ENCODE data around the gene SLC35C1. TPM values are rescaled to one million over a fixed set of nuclear protein-coding genes. Genes with fewer than 3 reads are reported as not detected.

SLC35C1 gene
- total RNA-seq, 1 experiment from 2014 or later, result 15.6 TPM

GRCh38 chr11:45769960-45770359 is 35.0 kb upstream of the SLC35C1 start:
- no peak for DNase-seq
- Histone ChIP-seq H3K4me2 (no peak overlapping the region), H3K79me2 (ENCODE audit: low read depth) (no peaks in the 10 kb centered on the region), H3K9me3 (ENCODE audit: insufficient read depth, low read depth) (no peaks in the 10 kb centered on the region), H4K20me1 (ENCODE audit: insufficient read depth) (no peaks in the 10 kb centered on the region), H3F3A (ENCODE audit: insufficient read depth, low read depth) (no peaks in the 10 kb centered on the region), H3K4me1 (replicated peaks; ENCODE audit: insufficient read depth) (no peaks in the 10 kb centered on the region), H3K4me3 (no peak overlapping the region), H3K36me3 (ENCODE audit: low read depth) (no peaks in the 10 kb centered on the region), H3K27me3 (ENCODE audit: insufficient read depth, low read depth) (peaks cover 83% of the 10 kb centered on the region), H2AFZ (no peak overlapping the region), H3K27ac (no peak overlapping the region), H3K9me2 (ENCODE audit: insufficient read depth) (no peaks in the 10 kb centered on the region)
- POLR2A ChIA-PET (ENCODE audit: unreplicated experiment), result no interaction called here
- CTCF ChIA-PET, result no interaction called here
- no peak for TF ChIP-seq CTCF (conservative IDR thresholded peaks at IDR 0.05)
- TF ChIP-seq EZH2 (IDR thresholded peaks at IDR 0.05; ENCODE audit: low read depth), result no peak
- no TSS peak for BruUV-seq (replicated peaks)
- intact Hi-C loops (cut with micrococcal nuclease; ENCODE audit: unreplicated experiment), result loop anchor here (2.0 kb wide), 1 partner anchor 35 kb away; the partner anchor contains the start of gene SLC35C1

GRCh38 chr11:45771193-45771565 is 33.8 kb upstream of the SLC35C1 start:
- H3K4me3 ChIP-seq, result peak overlapping the region; percentile 57
- POLR2A ChIA-PET (ENCODE audit: unreplicated experiment), result interaction anchor here (0.7 kb wide), 1 partner anchor 80 kb away, joined by 12 read pairs; no protein-coding TSS in a partner anchor
- no peaks in the 10 kb centered on the region for H3K9me3 ChIP-seq (ENCODE audit: insufficient read depth, low read depth)
- no peak overlapping the region for H3K27ac ChIP-seq
- H4K20me1 ChIP-seq (ENCODE audit: insufficient read depth), result no peaks in the 10 kb centered on the region
- peak overlapping the region; percentile 92 for H3K4me2 ChIP-seq
- no peaks in the 10 kb centered on the region for H3K79me2 ChIP-seq (ENCODE audit: low read depth)
- intact Hi-C loops (cut with micrococcal nuclease; ENCODE audit: unreplicated experiment), result loop anchor here (1.0 to 2.0 kb wide), 3 partner anchors 34 to 431 kb away; partner anchors contain the start of gene SLC35C1
- H2AFZ ChIP-seq, result peak overlapping the region; percentile 85
- no TSS peak for BruUV-seq (replicated peaks)
- H3K4me1 ChIP-seq (replicated peaks; ENCODE audit: insufficient read depth), result no peaks in the 10 kb centered on the region
- H3K9me2 ChIP-seq (ENCODE audit: insufficient read depth), result no peaks in the 10 kb centered on the region
- no peaks in the 10 kb centered on the region for H3F3A ChIP-seq (ENCODE audit: insufficient read depth, low read depth)
- H3K36me3 ChIP-seq (ENCODE audit: low read depth), result no peaks in the 10 kb centered on the region
- H3K27me3 ChIP-seq (ENCODE audit: insufficient read depth, low read depth), result peaks cover 81% of the 10 kb centered on the region
- CTCF ChIA-PET, result interaction anchor here (0.5 to 1.4 kb wide), 11 partner anchors 45 to 821 kb away, joined by 3 to 11 read pairs (median 3); no protein-coding TSS in a partner anchor
- TF ChIP-seq CTCF (conservative IDR thresholded peaks at IDR 0.05) (peak; percentile 91), EZH2 (IDR thresholded peaks at IDR 0.05; ENCODE audit: low read depth) (no peak)
- peak in 1 of 2 experiments; percentile 60 for DNase-seq

GRCh38 chr11:45771566-45772448 is 33.1 kb upstream of the SLC35C1 start:
- intact Hi-C loops (cut with micrococcal nuclease; ENCODE audit: unreplicated experiment), result loop anchor here (1.0 to 2.0 kb wide), 4 partner anchors 33 to 432 kb away; partner anchors contain the start of gene SLC35C1
- Histone ChIP-seq H3K9me3 (ENCODE audit: insufficient read depth, low read depth) (no peaks in the 10 kb centered on the region), H2AFZ (peak overlapping the region; percentile 85), H3K4me3 (peak overlapping the region; percentile 57), H3K36me3 (ENCODE audit: low read depth) (no peaks in the 10 kb centered on the region), H3K27me3 (ENCODE audit: insufficient read depth, low read depth) (peaks cover 78% of the 10 kb centered on the region), H3K27ac (no peak overlapping the region), H3F3A (ENCODE audit: insufficient read depth, low read depth) (no peaks in the 10 kb centered on the region), H4K20me1 (ENCODE audit: insufficient read depth) (no peaks in the 10 kb centered on the region), H3K9me2 (ENCODE audit: insufficient read depth) (no peaks in the 10 kb centered on the region), H3K79me2 (ENCODE audit: low read depth) (no peaks in the 10 kb centered on the region), H3K4me2 (peak overlapping the region; percentile 92), H3K4me1 (replicated peaks; ENCODE audit: insufficient read depth) (no peaks in the 10 kb centered on the region)
- TF ChIP-seq EZH2 (IDR thresholded peaks at IDR 0.05; ENCODE audit: low read depth), result no peak
- TF ChIP-seq CTCF (conservative IDR thresholded peaks at IDR 0.05), result peak; percentile 89
- no TSS peak for BruUV-seq (replicated peaks)
- ChIA-PET POLR2A (ENCODE audit: unreplicated experiment) (interaction anchor here (0.6 to 0.7 kb wide), 6 partner anchors 9 to 587 kb away, joined by 3 to 12 read pairs (median 4); no protein-coding TSS in a partner anchor), CTCF (interaction anchor here (0.5 to 1.4 kb wide), 14 partner anchors 15 to 822 kb away, joined by 3 to 11 read pairs (median 3); no protein-coding TSS in a partner anchor)
- DNase-seq, result peak; percentile 59 to 83
